Limb (tissue), 2 donors: Measurements from ENCODE around the gene GPR107.
"Not testable (repeated sequence)": the region's sequence is repeated elsewhere in the genome, so short reads cannot be mapped to it uniquely, and the experiment has no call there.

Source experiments
- DNase-seq, 2 donors: peaks; one replicate each; pipeline ENCODE4 v3.0.0-alpha.2; 2016; ENCODE audit errors: extremely low spot score in 2 of 2

Gene GPR107

GRCh38 chr9:130053504-130054324 lies at the start of gene GPR107:
TSS of gene GPR107 (plus strand) at chr9:130053906. CDS start at chr9:130053933, 27 bp downstream.
- DNase-seq, result peak; percentile 83 to 91

GRCh38 chr9:130003943-130004552 lies 49.7 kb upstream of the GPR107 start:
- no peak for DNase-seq

- not testable (repeated sequence) for DNase-seq
Measured at GRCh38 chr9:130006952-130007351, 46.8 kb upstream of the GPR107 start.

DNA sequence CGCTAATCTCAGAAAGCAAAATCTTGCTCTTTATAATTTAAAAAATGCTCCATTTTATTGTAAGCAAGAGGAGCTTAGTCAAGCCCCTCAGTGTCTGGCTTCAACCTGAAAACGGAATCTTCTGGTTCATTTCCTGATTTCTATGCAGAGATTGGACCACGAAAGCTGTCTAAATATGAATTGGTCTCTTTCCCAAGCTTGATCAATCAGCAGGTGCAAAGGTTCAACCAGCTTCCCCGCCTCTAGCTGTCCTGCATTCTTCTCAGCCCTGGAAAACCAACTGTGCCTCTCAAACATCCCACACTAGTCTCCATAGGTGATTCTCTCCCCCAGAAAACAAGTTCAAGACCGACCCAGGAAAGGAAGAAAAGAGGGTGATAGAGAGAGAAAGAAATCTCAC lies 45.2 kb upstream of the GPR107 start:
- DNase-seq, result no peak

- not testable (repeated sequence) for DNase-seq
Measured at GRCh38 chr9:130009546-130009945, 44.2 kb upstream of the GPR107 start.

DNA sequence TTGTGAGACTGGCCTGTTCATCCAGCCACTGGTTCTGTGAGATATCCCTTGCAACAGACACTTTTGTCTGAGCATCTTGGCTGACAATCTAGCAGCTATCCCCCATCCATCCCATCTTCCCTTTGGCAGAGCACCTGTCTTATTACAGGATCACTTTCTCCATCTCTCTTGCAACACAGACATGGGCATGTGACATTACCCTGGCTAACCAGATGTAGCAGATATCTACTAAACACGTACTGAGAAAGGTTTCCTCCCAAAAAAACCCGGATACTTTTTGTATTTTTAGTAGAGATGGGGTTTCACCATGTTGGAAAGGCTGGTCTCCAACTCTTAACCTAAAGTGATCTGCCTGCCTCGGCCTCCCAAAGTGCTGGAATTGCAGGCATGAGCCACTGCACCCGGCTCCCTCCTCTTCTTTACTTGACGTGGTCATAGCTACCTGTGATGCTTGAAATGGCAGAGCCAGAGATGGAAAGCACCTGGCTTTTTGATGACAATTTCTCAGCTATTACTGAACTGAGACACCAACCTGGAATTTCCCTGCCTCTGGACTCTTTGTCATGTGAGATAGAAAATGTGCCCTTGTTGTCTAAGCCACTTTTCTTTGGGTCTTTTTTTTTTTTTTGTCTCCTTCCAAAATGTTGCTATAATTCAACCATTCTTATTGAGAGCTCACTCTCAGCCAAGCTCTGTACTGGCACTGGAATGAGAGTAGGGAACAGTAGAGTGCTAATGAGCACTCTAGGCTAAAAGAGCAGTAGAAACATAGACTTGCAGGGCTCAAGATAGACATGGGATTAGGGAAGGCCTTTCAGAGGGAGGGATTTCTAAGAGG lies 43.3 kb upstream of the GPR107 start:
- no peak for DNase-seq

GRCh38 chr9:130013326-130013725 lies 40.4 kb upstream of the GPR107 start:
- DNase-seq, result no peak

DNA sequence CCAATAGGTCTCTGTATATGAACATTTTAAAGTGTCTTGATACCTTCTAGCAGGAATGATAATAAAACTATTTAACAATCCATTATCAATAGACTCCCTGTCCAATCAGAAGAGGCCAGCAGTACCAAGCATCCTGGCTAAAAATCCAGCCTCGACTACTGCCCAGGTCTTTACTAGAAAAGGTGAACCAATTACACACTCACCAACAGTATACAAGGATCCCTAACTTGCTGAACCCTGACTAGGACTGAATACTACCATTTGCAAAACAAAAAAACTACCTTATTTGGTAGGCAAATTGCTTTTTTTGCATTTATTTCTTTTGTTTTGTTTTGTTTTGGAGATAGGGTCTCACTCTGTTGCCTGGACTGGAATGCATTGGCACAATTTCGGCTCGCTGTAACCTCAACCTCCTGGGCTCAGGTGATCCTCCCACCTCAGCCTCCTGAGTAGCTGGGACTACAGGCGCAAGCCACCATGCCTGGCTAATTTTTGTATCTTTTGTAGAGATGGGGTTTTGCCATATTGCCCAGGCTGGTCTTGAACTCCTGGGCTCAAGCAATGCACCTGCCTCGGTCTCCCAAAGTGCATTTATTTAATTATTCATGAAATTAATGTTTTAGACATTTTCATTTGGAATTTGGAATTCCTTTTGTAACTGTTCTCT lies 38.2 kb upstream of the GPR107 start:
- DNase-seq, result no peak

GRCh38 chr9:130017076-130017475 lies 36.6 kb upstream of the GPR107 start:
- DNase-seq, result no peak

GRCh38 chr9:130017510-130017909 lies 36.2 kb upstream of the GPR107 start:
- not testable (repeated sequence) for DNase-seq

GRCh38 chr9:130018265-130018664 lies 35.4 kb upstream of the GPR107 start:
- no peak for DNase-seq

- DNase-seq, result no peak
Measured at GRCh38 chr9:130020618-130021017, 33.1 kb upstream of the GPR107 start.

GRCh38 chr9:130021123-130021522 lies 32.6 kb upstream of the GPR107 start:
- no peak for DNase-seq

GRCh38 chr9:130021842-130022241 lies 31.9 kb upstream of the GPR107 start:
- DNase-seq, result not testable (repeated sequence)

- DNase-seq, result no peak
Measured at GRCh38 chr9:130022566-130023143, 31.1 kb upstream of the GPR107 start.

GRCh38 chr9:130023144-130023787 lies 30.4 kb upstream of the GPR107 start:
- DNase-seq, result no peak

- DNase-seq, result no peak
Measured at GRCh38 chr9:130023994-130024596, 29.6 kb upstream of the GPR107 start.

DNA sequence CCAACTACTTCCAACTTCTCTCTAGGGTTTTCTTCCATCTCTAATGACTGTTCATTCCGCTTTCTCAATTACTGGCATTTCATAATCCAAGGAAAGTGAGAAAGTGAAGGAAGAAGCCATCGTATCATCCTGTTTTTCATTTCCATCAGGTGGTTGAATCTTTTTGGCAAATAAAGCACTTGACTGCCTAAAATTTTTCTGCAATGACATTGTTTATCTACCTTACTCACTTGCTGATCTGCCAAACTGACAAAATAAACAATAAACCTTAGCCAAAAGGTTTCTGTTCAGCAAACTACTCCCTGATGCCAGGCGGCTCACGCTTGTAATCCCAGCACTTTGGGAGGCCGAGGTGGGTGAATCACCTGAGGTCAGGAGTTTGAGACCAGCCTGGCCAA lies 29.1 kb upstream of the GPR107 start:
- no peak for DNase-seq

GRCh38 chr9:130026583-130027340 lies 26.9 kb upstream of the GPR107 start:
- DNase-seq, result no peak
